SKM-1 (cell line): ENCODE measurements around the gene PIK3R6.
"Not testable (repeated sequence)": the region's sequence is repeated elsewhere in the genome, so short reads cannot be mapped to it uniquely, and the experiment has no call there.

Experiments used
- DNase-seq: peaks from one replicate; lab custom pipeline; 2025; ENCODE audit not compliant: unreplicated experiment; lab: John Stamatoyannopoulos, UW

Gene PIK3R6

GRCh38 chr17:8894202-8894671, 26.8 kb upstream of the PIK3R6 start:
- no peak for DNase-seq

GRCh38 chr17:8893621-8894201, 26.2 kb upstream of the PIK3R6 start:
- DNase-seq: no peak

DNA sequence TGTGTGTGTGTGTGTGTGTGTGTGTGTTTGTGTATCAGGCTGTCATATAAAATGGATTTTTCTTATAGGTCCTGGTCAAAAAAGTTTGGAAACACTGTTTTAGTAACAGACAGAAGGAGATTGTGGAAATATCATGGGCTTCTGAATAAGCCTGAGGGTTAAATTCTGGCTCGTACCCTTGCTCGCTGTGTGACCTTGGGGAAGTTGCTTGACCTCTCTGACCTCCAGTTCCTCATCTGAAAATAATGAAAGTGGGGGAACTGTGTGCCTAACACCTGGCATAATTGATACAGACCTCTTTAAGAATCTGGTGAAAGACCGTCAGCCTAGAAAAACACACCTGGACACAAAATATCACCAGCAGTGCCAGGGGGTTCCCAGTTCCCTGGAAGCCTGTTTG, 25.6 kb upstream of the PIK3R6 start:
- DNase-seq: no peak

DNA sequence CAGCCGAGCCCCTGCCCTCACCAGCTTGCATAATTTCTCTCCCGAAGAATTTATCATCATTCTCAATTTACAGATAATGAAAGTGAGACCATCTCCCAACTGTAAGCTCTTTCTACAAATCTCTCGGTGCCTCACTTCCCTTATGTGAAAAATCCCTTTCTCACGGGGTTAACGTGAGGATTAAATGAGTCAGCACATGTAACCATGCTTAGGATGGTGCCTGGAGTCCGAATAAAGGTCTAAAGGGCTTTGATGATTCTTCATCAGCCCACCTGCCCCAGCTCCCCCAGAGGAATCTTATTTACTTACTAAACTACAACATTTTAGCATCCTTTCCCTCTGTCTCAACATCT, 24.8 kb upstream of the PIK3R6 start:
- no peak for DNase-seq

DNA sequence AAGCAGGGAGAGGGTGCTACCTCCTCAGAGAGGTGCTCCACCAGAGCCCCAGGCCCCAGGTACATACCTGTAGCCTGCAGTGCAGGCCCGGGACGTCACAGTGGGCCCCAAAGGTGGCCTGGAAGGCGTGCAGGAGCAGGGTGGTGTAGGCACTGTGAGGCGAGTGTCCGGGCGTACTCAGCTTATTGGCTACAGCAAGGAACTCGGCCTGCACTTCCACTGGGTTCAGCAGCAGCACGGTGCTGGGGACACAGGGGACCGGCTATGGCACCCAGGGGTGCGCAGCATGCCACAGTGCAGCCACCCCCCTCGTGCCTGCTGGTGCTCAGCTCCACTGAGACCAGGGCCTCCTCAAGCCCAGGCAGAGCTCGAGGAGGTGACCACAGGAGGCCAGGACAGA, 23.2 kb upstream of the PIK3R6 start:
- no peak for DNase-seq

DNA sequence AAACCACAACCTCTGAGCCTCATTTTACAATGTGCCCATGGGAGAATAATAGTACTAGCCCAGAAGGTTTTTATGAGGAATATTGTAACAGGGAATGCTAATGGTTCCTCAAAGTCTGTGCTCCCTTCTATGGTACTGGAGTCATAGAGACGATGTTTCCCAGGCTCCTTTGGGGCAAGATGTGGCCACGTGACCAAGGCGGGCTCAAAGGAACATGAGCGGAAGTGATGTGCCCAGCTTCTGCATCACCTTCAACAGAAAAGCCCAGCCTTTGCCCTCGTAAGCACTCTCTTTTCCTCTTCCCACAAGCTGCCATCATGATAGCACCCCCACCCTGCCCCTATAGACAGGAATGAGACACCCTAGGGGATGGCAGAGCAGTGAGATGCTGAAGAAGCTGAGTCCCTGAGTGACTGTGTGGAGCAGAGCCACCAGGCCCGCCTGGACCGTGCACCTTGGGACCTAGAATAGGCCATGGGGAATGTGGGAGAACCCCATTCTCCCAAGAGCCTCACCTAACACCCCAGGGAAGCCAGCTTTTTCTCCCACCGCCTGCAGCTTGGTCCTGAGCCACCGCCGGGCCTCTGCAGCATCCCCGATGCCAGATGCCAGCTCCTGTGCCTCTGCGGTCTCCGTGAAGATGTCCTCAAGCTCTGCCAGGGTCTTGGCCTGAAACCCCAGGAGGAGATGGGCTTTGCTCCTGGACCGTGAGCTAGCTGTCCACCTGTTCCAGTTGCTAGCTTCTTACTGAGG, 22.2 kb upstream of the PIK3R6 start:
- DNase-seq: no peak

GRCh38 chr17:8888704-8889302, 21.3 kb upstream of the PIK3R6 start:
- no peak for DNase-seq

DNA sequence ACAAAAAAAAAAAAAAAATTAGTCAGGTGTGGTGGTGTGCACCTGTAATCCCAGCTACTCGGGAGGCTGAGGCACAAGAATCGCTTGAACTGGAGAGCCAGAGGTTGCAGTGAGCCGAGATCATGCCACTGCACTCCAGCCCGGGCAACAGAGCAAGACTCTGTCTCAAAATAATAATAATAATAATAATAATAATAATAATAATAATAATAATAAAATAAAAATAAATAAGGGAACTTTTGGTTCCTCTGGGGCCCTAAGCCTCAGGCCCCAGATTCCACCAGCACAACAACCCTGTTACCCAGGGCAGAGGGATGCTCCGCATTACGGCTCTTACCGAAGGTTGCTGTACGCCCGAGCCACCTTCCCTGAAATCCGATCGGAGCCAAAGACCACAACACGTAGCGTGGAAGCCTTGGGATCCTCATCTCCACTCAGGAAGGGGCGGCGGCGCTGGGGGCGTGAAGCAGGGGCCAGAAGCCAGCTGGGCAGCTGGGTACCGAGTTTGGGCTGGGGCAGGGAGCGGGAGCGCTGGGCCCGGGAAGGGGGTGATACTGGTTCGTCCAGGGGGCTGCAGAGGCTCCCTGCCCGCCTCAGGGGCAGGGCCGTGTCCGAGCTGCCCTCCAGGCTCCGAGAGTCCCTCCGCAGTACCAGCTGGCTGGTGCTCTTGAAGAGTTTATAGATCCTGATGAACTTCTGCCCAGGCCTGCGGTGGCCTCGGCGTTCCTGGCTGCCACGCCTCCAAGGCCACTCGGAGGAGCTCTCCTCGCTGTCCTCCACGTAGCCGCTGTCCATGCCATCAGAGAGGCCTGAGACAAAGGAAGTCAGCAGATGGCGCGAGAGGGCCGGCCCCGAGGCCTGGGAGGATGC, 20.6 kb upstream of the PIK3R6 start:
- no peak for DNase-seq

DNA sequence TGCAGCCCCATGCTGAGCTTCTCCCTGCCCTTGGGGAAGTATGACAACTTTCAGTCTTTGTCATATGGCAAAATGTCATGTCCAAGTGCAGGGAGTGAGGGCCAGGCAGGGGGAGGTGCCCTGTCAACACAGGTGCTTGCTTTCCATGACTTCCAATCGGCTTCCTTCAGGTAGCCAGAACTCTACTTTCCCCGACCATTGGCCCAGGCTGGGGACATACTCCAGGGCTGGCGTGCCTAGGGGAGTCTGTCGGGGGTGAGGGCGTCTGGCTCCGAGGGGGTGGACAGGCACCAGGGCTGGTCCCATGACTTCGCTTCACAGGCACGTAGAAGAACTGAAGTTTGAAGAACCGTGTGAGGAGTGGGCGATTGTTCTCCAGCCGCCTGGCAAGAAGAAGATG, 19.8 kb upstream of the PIK3R6 start:
- DNase-seq: no peak

DNA sequence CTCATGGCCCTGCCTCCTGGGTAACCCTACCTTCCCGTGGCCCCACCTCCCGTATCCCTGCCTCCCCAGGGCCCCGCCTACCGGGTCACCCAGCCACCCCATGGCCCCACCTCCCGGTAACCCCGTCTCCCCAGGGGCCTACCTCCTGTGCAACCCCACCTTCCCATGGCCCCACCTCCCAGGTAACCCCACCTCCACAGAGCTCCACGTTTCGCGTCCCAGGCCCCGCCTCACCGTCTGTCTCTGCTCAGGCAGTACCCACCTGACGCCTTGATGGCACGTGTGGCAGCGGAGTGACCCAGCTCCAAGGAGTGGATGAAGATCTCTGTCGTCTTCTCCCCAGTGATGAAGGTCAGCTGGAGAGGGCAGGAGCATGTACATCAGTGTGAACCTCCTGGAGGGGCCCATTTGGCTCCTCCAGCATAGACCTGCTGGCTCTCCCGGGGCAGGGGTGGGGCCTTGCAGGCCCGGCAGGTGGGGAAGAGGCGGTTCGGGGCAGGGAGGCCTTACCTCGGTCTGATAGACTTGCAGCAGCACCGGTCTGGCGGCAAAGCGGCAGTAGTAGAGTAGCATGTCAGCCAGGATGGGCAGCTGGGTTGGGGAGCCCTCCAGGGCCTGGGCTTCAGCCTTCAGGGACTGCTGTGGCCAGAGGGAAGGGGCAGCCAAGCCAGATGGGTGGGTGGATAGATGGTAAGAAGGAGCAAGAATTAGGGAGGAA, 18.7 kb upstream of the PIK3R6 start:
- no peak for DNase-seq

GRCh38 chr17:8885163-8885966, 17.9 kb upstream of the PIK3R6 start:
- not testable (repeated sequence) for DNase-seq

- DNase-seq: no peak
Observed at GRCh38 chr17:8884336-8884990, 17.0 kb upstream of the PIK3R6 start.

DNA sequence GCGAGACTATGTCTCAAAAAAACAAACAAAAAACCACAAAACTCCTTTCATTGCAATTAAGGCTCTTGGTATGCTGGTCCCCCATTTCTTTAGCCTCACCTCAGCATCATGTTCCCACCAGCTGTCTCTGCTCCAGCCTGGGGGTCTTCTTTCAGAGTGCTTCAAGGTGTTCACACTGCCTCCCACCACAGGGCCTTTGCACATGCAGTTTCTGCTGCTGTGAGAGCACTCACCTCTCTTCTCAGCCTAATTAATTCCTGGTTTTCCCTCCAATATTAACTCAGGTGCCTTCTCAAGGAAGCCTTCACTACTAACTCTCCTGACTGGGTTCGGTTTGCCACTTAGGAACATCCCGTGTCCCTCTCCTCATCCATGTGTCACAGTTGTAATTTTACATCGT, 15.9 kb upstream of the PIK3R6 start:
- no peak for DNase-seq

DNA sequence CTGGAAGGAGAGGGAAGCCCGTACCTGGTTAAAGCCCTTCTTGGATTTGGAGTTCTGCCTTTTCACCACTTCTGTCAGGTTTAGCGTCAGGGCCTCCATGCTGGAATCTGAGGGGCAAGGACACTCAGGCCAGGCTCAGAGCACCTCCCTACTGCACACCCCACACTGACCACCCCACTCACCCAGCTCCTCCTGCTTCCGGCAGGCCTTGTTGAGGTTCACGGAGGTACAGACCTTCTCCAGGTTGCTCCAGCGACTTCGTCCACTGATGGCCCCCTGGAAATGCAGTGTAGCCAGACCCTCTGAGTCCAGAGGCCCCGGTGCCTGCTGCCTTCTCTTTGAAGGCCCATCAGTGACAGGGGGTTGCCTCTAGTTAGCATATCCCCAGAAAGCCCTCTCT, 14.1 kb upstream of the PIK3R6 start:
- DNase-seq: no peak

GRCh38 chr17:8880466-8880865, 13.0 kb upstream of the PIK3R6 start:
- DNase-seq: no peak

DNA sequence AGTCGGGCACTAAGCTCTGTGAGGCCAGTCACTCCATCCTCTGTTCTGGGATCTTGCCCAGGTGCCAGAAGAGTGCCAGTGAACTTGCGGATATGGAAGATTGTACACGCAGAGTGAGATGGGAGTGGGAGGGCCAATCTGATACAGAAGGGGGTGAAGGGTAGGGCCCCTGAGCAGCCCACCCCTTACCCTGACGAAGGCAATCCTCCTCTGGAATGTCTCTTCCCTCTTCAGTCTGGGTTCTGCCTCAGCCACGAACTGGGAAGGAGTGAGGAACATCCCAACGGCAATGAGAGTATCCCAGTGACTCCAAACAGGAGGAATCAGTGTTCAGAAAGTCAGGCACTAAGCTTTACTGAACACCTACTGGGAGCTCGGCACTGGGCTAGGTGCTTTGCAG, 11.9 kb upstream of the PIK3R6 start:
- DNase-seq: no peak

DNA sequence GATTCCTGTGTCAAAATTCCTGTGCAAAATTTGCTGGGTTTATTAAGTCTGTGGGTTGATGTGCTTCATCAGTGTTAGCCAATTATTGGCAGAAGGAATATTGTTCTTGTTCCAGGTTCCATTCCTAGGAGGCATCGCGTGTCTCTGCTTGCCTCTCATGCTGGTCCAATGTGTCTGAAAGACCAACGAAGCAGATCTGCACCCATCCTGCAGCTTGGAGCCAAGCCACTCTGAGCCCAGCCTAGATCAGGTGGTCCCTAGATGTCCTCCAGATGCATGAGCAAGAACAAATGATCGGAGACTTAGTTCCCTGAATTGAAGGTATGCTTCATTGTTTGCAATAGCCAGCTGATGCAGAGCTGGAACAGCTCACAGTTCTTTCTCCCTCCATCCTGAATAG, 10.5 kb upstream of the PIK3R6 start:
- no peak for DNase-seq

DNA sequence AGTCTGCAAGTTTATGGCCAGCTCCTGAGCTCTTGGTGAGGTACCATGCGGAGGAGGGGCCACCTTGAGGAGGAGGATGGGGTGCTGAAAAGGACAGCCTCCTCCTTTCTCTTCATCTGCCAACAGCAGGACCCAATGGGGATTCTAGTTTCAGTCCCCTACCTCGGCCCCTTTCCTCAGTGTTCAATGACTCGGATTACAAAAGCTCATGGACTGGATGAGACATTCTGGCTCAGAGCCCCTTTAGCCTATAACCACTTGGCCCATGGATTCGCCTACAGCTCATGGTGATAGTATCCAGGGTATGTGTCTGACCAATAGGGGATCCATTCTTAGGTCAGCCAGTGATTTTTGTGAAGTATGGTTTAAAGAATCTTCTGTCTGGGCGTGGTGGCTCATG, 8.5 kb upstream of the PIK3R6 start:
- DNase-seq: no peak

GRCh38 chr17:8875436-8875835, 8.0 kb upstream of the PIK3R6 start:
- no peak for DNase-seq
